Myocyte (in vitro differentiated cells): Measurements from ENCODE around the gene GZMM. TPM values are rescaled to one million over a fixed set of nuclear protein-coding genes. Genes with fewer than 3 reads are reported as not detected.
"Not testable (repeated sequence)": the region's sequence is repeated elsewhere in the genome, so short reads cannot be mapped to it uniquely, and the experiment has no call there.

Experiments used
- DNase-seq: peaks from one replicate; pipeline ENCODE4 v3.0.0-alpha.2; 2012; ENCODE audit warnings: low read depth
- total RNA-seq: library from RNA; depleted of rRNA; stranded (reverse); fragments of >200 nt; gene quantifications from 2 replicates; pipeline ENCODE4 v1.2.3, GENCODE V29; 2014

The GZMM gene
- total RNA-seq, 1 donor from 2014 or later, result not detected

GRCh38 chr19:580274-580835 lies 36.5 kb downstream of the GZMM start:
- no peak for DNase-seq

- no peak for DNase-seq
Measured at GRCh38 chr19:581399-582111, 37.7 kb downstream of the GZMM start.

GRCh38 chr19:582497-583197 lies 38.8 kb downstream of the GZMM start:
- DNase-seq, result peak; percentile 59

GRCh38 chr19:583198-583967 lies 39.5 kb downstream of the GZMM start:
- DNase-seq, result no peak

GRCh38 chr19:583968-584239 lies 40.1 kb downstream of the GZMM start:
- DNase-seq, result no peak

GRCh38 chr19:584240-585001 lies 40.6 kb downstream of the GZMM start:
- DNase-seq, result no peak

- DNase-seq, result not testable (repeated sequence)
Measured at GRCh38 chr19:585146-585545, 41.3 kb downstream of the GZMM start.

- no peak for DNase-seq
Measured at GRCh38 chr19:585551-586110, 41.8 kb downstream of the GZMM start.

- DNase-seq, result peak; percentile 93
Measured at GRCh38 chr19:588093-588740, 44.4 kb downstream of the GZMM start.

- DNase-seq, result no peak
Measured at GRCh38 chr19:588741-589692, 45.2 kb downstream of the GZMM start.

GRCh38 chr19:589693-590395 lies 46.0 kb downstream of the GZMM start, which contains the start of gene HCN2:
HCN2 (plus strand) TSS chr19:589881; CDS start chr19:589946, 65 bp downstream.
- no peak for DNase-seq

- no peak for DNase-seq
Measured at GRCh38 chr19:590396-590745, 46.5 kb downstream of the GZMM start.

GRCh38 chr19:590750-591098 lies 46.9 kb downstream of the GZMM start:
- no peak for DNase-seq

GRCh38 chr19:591099-591958 lies 47.5 kb downstream of the GZMM start:
- no peak for DNase-seq

- no peak for DNase-seq
Measured at GRCh38 chr19:592101-592500, 48.2 kb downstream of the GZMM start.

GRCh38 chr19:593055-593454 lies 49.2 kb downstream of the GZMM start:
- DNase-seq, result no peak

- DNase-seq, result no peak
Measured at GRCh38 chr19:593505-593904, 49.7 kb downstream of the GZMM start.
